AG04450 (cell line): ENCODE measurements around the gene INTS2. TPM values are rescaled to one million over a fixed set of nuclear protein-coding genes. Genes with fewer than 3 reads are reported as not detected.
"Not testable (repeated sequence)": the region's sequence is repeated elsewhere in the genome, so short reads cannot be mapped to it uniquely, and the experiment has no call there.

Experiments
- CTCF ChIA-PET: fragments of 300-600, 350-600 bp; formaldehyde crosslinking; extraction: SDS; loops from one replicate; lab custom pipeline; 2022; ENCODE audit warnings: antibody characterized with exemption, inconsistent platforms; lab: Charles Lee
- POLR2A ChIA-PET: fragments of 350-600 bp; formaldehyde crosslinking; extraction: SDS; loops from one replicate; lab custom pipeline; 2021; ENCODE audit warnings: antibody characterized with exemption, inconsistent platforms; lab: Yijun Ruan, JAX
- DNase-seq: peaks from one replicate; pipeline ENCODE4 v3.0.0-alpha.2; 2011; ENCODE audit warnings: low read depth, low spot score
- H3K27ac ChIP-seq: one replicate; pipeline ENCODE4 v1.5.1; 2012; ENCODE audit warnings: low read depth, low read length, control low read depth
- H3K27me3 ChIP-seq: one replicate; pipeline ENCODE4 v1.6.0; 2012; ENCODE audit warnings: low read length; ENCODE audit not compliant: control insufficient read depth, insufficient read depth
- H3K4me3 ChIP-seq: 2 replicates; pipeline ENCODE4 v1.5.1; 2011; ENCODE audit warnings: mild to moderate bottlenecking, low read depth, low read length, control low read depth
- H3K9me3 ChIP-seq: 2 replicates; pipeline ENCODE4 v1.5.1; 2012; ENCODE audit warnings: low read length; ENCODE audit not compliant: control insufficient read depth, insufficient read depth
- CTCF ChIP-seq: IDR thresholded peaks from 2 replicates; pipeline ENCODE4 v1.5.1; 2011; ENCODE audit warnings: low read depth, low read length, control low read depth, inconsistent platforms
- polyA plus RNA-seq: library from polyadenylated mRNA; depleted of rRNA; stranded (reverse); fragments of >200 nt; gene quantifications from 2 replicates; pipeline ENCODE4 v1.2.3, GENCODE V29; 2011

INTS2 gene
- polyA plus RNA-seq, 1 experiment: 10.4 TPM

- Histone ChIP-seq H3K9me3 (no peaks in the 10 kb centered on the region), H3K27me3 (no peaks in the 10 kb centered on the region), H3K4me3 (no peak overlapping the region), H3K27ac (no peak overlapping the region)
- TF ChIP-seq CTCF: no peak
- ChIA-PET CTCF (no interaction called here), POLR2A (no interaction called here)
- DNase-seq: no peak
These were observed 32.4 kb downstream of the INTS2 start for GRCh38 chr17:61895391-61895790.

DNA sequence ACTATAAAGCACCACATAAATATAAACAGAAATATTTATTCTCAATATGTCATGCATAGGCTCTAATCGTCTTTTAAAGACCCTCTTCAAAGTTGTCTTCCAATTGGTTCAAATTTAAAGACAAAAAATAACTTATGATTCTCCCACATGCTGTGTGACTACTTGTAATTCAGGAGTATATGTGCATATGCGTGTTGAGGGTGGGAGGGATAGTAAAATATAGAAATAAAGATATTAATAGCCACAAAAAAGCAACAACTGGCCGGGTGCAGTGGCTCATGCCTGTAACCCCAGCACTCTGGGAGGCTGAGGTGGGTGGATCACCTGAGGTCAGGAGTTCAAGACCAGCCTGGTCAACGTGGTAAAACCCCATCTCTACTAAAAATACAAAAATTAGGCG lies 33.5 kb downstream of the INTS2 start:
- CTCF ChIA-PET, DNase-seq, H3K27me3 ChIP-seq, H3K9me3 ChIP-seq, H3K27ac ChIP-seq, H3K4me3 ChIP-seq, POLR2A ChIA-PET: not testable (repeated sequence)

GRCh38 chr17:61887733-61888132 lies 40.0 kb downstream of the INTS2 start:
- H3K9me3 ChIP-seq, POLR2A ChIA-PET, H3K4me3 ChIP-seq, DNase-seq, H3K27ac ChIP-seq, H3K27me3 ChIP-seq, CTCF ChIA-PET: not testable (repeated sequence)

- DNase-seq, H3K9me3 ChIP-seq, H3K27me3 ChIP-seq, H3K27ac ChIP-seq, H3K4me3 ChIP-seq, CTCF ChIA-PET: not testable (repeated sequence)
- POLR2A ChIA-PET: interaction anchor here (0.5 kb wide), 1 partner anchor 28 kb away, joined by 4 read pairs; no protein-coding TSS in a partner anchor
These were observed 41.9 kb downstream of the INTS2 start for GRCh38 chr17:61885865-61886264.

GRCh38 chr17:61884864-61885263 lies 42.9 kb downstream of the INTS2 start:
- no peak for DNase-seq
- CTCF ChIA-PET: interaction anchor here (0.7 kb wide), 1 partner anchor 178 kb away, joined by 3 read pairs; no protein-coding TSS in a partner anchor
- Histone ChIP-seq H3K27ac (no peak overlapping the region), H3K4me3 (no peak overlapping the region), H3K9me3 (no peaks in the 10 kb centered on the region; the same call in 1 of the 2 replicates), H3K27me3 (no peaks in the 10 kb centered on the region)
- POLR2A ChIA-PET: no interaction called here
- no peak for TF ChIP-seq CTCF

DNA sequence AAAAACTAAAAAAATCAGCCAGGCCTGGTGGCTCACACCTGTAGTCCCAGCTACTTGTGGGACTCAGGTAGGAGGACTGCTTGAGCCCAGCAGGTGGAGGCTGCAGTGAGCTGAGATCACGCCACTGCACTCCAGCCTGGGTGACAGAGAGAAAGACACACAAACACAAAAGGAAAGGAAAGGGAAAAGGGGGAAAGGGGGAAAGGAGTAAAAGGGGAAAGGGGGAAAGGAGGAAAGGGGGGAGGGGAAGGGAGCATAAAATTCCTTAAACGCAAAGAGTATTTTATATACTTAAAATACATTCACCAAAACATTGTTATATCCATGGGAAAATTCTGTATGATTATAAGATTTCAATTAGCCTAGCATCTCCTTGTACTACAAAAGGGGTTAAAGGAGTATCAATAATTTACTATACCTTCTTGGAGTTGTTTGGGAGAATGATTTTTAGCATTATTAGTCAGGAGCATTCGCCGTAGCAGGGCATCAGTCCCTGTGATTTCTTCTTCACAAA lies 47.1 kb downstream of the INTS2 start:
- no peak for TF ChIP-seq CTCF

More for the DNA sequence above, 47.1 kb downstream of the INTS2 start:
- POLR2A ChIA-PET: no interaction called here
- H3K4me3 ChIP-seq: no peak overlapping the region
- H3K27ac ChIP-seq: no peak overlapping the region
- DNase-seq: no peak
- CTCF ChIA-PET: no interaction called here
- H3K9me3 ChIP-seq: no peaks in the 10 kb centered on the region
- no peaks in the 10 kb centered on the region for H3K27me3 ChIP-seq
